ENCODE measurements around the gene ZDHHC1. TPM values are rescaled to one million over a fixed set of nuclear protein-coding genes. Genes with fewer than 3 reads are reported as not detected.

Gene ZDHHC1
- total and polyA plus RNA-seq, 2 donors (not counting 3 experiments of a cell fraction or from before 2014, with no cell fraction given), result 11.4 to 14.4 TPM

DNA sequence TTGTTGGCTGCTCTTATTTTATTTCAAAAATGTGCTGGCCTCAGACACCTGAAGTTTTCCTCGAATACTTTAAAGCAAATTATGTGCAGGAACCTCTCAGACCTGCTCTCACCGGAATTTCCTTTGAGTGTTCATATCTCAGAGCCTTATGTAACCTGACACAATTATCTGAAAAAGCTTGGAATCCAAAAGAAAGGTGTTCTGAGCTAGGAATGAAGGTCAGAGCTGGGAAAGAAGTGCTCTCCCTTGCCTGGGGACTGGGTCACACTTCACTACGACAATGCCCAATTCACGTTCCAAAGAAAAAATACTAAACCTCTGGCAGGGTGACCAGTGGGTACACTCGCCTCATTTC, 8.0 kb upstream of the ZDHHC1 start:
- dilution Hi-C loops (cut with MboI; ENCODE audit: extremely low pct_ligation_motif_present, low sequenced_read_pairs), result no loop called here
- Histone ChIP-seq H3K36me3 (ENCODE audit: control insufficient read depth in 2 of 2, extremely low read depth in 1 of 2, insufficient read depth in 2 of 2, low read length in 2 of 2) (no peaks in the 10 kb centered on the region), H3K9ac (replicated peaks; ENCODE audit: extremely low read depth, insufficient read depth, low read length) (no peak overlapping the region), H3K4me3 (replicated peaks in 1 of 3; ENCODE audit: insufficient read depth in 1 of 3, low read depth in 1 of 3, low read length in 3 of 3) (no peak overlapping the region), H3K79me2 (ENCODE audit: control insufficient read depth, insufficient read depth, low read length) (no peaks in the 10 kb centered on the region), H3K9me1 (replicated peaks; ENCODE audit: control insufficient read depth, extremely low read depth, insufficient read depth, low read length) (no peaks in the 10 kb centered on the region), H3K27me3 (ENCODE audit: control insufficient read depth in 2 of 2, insufficient read depth in 2 of 2, low read length in 2 of 2) (peaks cover 25 to 34% of the 10 kb centered on the region in 2 experiments), H4K20me1 (replicated peaks; ENCODE audit: control insufficient read depth, extremely low read depth, insufficient read depth, low read length) (no peaks in the 10 kb centered on the region), H2AFZ (ENCODE audit: low read depth, low read length) (no peak overlapping the region), H3K27ac (ENCODE audit: insufficient read depth, low read depth, low read length) (no peak overlapping the region), H3K4me2 (ENCODE audit: insufficient read depth, low read length) (no peak overlapping the region), H3K4me1 (ENCODE audit: control insufficient read depth, extremely low read depth, insufficient read depth, low read length) (no peaks in the 10 kb centered on the region), H3K9me3 (replicated peaks; ENCODE audit: control insufficient read depth, insufficient read depth, low read length) (no peaks in the 10 kb centered on the region)
- TF ChIP-seq GATA2 (IDR thresholded peaks at IDR 0.05; ENCODE audit: insufficient read depth, insufficient read length, low read depth, low read length), result no peak
- TF ChIP-seq POLR2AphosphoS5 (IDR thresholded peaks at IDR 0.05; ENCODE audit: insufficient read depth, low read depth, low read length), result no peak
- no peak for TF ChIP-seq POLR2A (IDR thresholded peaks at IDR 0.05; ENCODE audit: low read depth, low read length)
- no peak for DNase-seq (ENCODE audit: low read depth, low spot score)
- no TSS peak for BruUV-seq (replicated peaks)
- ChIA-PET POLR2A (no interaction called here), CTCF (interaction anchor here (1.1 to 9.0 kb wide), 5 partner anchors 25 to 164 kb away, joined by 3 to 201 read pairs (median 4); no protein-coding TSS in a partner anchor)
- intact Hi-C loops (cut with micrococcal nuclease), result no loop called here
- FAIRE-seq, result no peak

DNA sequence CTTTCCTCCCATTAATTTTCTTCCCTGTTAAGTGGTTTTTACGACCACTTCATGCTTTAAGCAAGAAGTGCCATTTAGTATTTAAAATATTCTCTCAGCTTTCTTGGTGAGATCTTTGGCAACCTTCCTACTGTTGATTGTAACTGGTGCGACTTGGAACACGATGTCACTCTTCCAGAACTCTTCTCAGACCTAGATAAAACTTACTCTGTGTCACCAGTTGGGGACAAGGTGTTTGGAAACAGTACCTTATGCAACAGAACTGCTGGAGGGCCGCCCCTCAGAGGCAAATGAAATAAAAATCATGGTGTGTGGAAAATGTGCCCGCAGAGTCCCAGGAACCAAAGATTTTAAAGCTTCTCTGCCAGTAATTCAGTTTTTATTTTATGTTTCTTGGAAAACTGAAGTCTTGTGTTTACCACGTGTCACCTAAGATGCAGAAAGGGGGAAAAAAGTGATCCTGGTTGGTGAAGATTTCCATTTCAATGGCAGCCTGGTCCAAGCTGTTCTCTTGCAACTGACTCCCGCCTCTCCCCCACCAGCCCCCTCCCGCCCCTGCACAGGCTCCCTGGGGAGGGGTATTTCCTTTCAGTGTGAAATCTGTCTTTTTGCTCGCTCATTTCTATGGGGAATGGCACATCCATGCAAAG, 7.5 kb upstream of the ZDHHC1 start:
- no peak overlapping the region for H3K4me2 ChIP-seq (ENCODE audit: insufficient read depth, low read length)
- H3K36me3 ChIP-seq (ENCODE audit: control insufficient read depth in 2 of 2, extremely low read depth in 1 of 2, insufficient read depth in 2 of 2, low read length in 2 of 2), result no peaks in the 10 kb centered on the region
- CTCF ChIA-PET, result interaction anchor here (0.9 to 9.0 kb wide), 5 partner anchors 11 to 163 kb away, joined by 3 to 201 read pairs (median 4); no protein-coding TSS in a partner anchor
- dilution Hi-C loops (cut with MboI; ENCODE audit: extremely low pct_ligation_motif_present, low sequenced_read_pairs), result no loop called here
- no peaks in the 10 kb centered on the region for H3K9me3 ChIP-seq (replicated peaks; ENCODE audit: control insufficient read depth, insufficient read depth, low read length)
- no peak overlapping the region for H3K4me3 ChIP-seq (replicated peaks in 1 of 3; ENCODE audit: insufficient read depth in 1 of 3, low read depth in 1 of 3, low read length in 3 of 3)
- no peak overlapping the region for H3K27ac ChIP-seq (ENCODE audit: insufficient read depth, low read depth, low read length)
- no peaks in the 10 kb centered on the region for H3K4me1 ChIP-seq (ENCODE audit: control insufficient read depth, extremely low read depth, insufficient read depth, low read length)
- no peaks in the 10 kb centered on the region for H3K79me2 ChIP-seq (ENCODE audit: control insufficient read depth, insufficient read depth, low read length)
- no peak overlapping the region for H3K9ac ChIP-seq (replicated peaks; ENCODE audit: extremely low read depth, insufficient read depth, low read length)
- POLR2A ChIA-PET, result no interaction called here
- intact Hi-C loops (cut with micrococcal nuclease), result no loop called here
- no peak overlapping the region for H2AFZ ChIP-seq (ENCODE audit: low read depth, low read length)
- no peaks in the 10 kb centered on the region for H4K20me1 ChIP-seq (replicated peaks; ENCODE audit: control insufficient read depth, extremely low read depth, insufficient read depth, low read length)
- no peaks in the 10 kb centered on the region for H3K9me1 ChIP-seq (replicated peaks; ENCODE audit: control insufficient read depth, extremely low read depth, insufficient read depth, low read length)
- peaks cover 20 to 33% of the 10 kb centered on the region in 2 experiments for H3K27me3 ChIP-seq (ENCODE audit: control insufficient read depth in 2 of 2, insufficient read depth in 2 of 2, low read length in 2 of 2)
- BruUV-seq (replicated peaks), result no TSS peak
- TF ChIP-seq GATA2 (IDR thresholded peaks at IDR 0.05; ENCODE audit: insufficient read depth, insufficient read length, low read depth, low read length) (no peak), POLR2A (IDR thresholded peaks at IDR 0.05; ENCODE audit: low read depth, low read length) (no peak), POLR2AphosphoS5 (IDR thresholded peaks at IDR 0.05; ENCODE audit: insufficient read depth, low read depth, low read length) (no peak), JUN (IDR thresholded peaks at IDR 0.05; ENCODE audit: borderline replicate concordance, insufficient read depth, insufficient read length, low read depth) (no peak), MYC (IDR thresholded peaks at IDR 0.05; ENCODE audit: low read depth, low read length) (no peak), FOS (IDR thresholded peaks at IDR 0.05; ENCODE audit: borderline replicate concordance, insufficient read depth, low read length) (no peak), EZH2 (IDR thresholded peaks at IDR 0.05; ENCODE audit: borderline replicate concordance, low read depth, low read length, severe bottlenecking) (no peak)
- TF ChIP-seq, protein P1, sequence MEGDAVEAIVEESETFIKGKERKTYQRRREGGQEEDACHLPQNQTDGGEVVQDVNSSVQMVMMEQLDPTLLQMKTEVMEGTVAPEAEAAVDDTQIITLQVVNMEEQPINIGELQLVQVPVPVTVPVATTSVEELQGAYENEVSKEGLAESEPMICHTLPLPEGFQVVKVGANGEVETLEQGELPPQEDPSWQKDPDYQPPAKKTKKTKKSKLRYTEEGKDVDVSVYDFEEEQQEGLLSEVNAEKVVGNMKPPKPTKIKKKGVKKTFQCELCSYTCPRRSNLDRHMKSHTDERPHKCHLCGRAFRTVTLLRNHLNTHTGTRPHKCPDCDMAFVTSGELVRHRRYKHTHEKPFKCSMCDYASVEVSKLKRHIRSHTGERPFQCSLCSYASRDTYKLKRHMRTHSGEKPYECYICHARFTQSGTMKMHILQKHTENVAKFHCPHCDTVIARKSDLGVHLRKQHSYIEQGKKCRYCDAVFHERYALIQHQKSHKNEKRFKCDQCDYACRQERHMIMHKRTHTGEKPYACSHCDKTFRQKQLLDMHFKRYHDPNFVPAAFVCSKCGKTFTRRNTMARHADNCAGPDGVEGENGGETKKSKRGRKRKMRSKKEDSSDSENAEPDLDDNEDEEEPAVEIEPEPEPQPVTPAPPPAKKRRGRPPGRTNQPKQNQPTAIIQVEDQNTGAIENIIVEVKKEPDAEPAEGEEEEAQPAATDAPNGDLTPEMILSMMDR (IDR thresholded peaks at IDR 0.05; ENCODE audit: extremely low read depth in 1 of 2, insufficient read depth in 1 of 2, low read depth in 1 of 2, low read length in 2 of 2), result no peak
- TF ChIP-seq, protein P2, sequence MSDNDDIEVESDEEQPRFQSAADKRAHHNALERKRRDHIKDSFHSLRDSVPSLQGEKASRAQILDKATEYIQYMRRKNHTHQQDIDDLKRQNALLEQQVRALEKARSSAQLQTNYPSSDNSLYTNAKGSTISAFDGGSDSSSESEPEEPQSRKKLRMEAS (IDR thresholded peaks at IDR 0.05; ENCODE audit: insufficient read depth, insufficient read length), result no peak
- DNase-seq (ENCODE audit: low read depth, low spot score) (no peak), FAIRE-seq (no peak)
